K562 (cell line): ENCODE data around the gene PSMB10. TPM values are rescaled to one million over a fixed set of nuclear protein-coding genes. Genes with fewer than 3 reads are reported as not detected.

Experiments used
- ATAC-seq: fragments of 200-7000 bp; cut with Tn5 transposase; 3 replicates; pipeline ENCODE4 v1.9.1; 2020; ENCODE audit warnings: moderate library complexity
- BruUV-seq: library from RNA; stranded (reverse); fragments of 400-500 nt; replicated peaks from 2 replicates; lab custom pipeline; 2021; lab: Mats Ljungman, UMichigan
- CTCF ChIA-PET: fragments of 300-600 bp; formaldehyde crosslinking; extraction: SDS; loops from one replicate; lab custom pipeline; 2021; ENCODE audit warnings: low intra/inter-chr PET ratio; lab: Yijun Ruan, JAX
- POLR2A ChIA-PET: fragments of 300-600, 350-650 bp; sonication (Branson Sonifier 250); formaldehyde crosslinking; extraction: SDS; loops from one replicate; lab custom pipeline; 2021; ENCODE audit warnings: antibody characterized with exemption, inconsistent platforms; lab: Yijun Ruan, JAX
- DNase-seq, 4 experiments: peaks; one replicate each; pipeline versions ENCODE4 v3.0.0 to v3.0.0-alpha.2; 2011 to 2018; ENCODE audit warnings: low spot score in 3 of 4, mixed read lengths in 3 of 4; ENCODE audit errors: extremely low read depth in 1 of 4
- FAIRE-seq: peaks from 2 replicates; lab custom pipeline; 2011; peaks lifted over from hg19 to GRCh38; lab: Jason Lieb, UNC
- H2AFZ ChIP-seq: 2 replicates; pipeline ENCODE4 v1.6.0; 2011; ENCODE audit warnings: low read depth, low read length, control low read depth, inconsistent platforms
- H3K27ac ChIP-seq: fragments of 200-600 bp; 3 replicates; pipeline ENCODE4 v1.8.0; 2011; ENCODE audit warnings: low read depth, mild to moderate bottlenecking, control low read depth, inconsistent platforms, low read length, moderate library complexity, mixed read lengths; ENCODE audit errors: extremely low read depth
- H3K27me3 ChIP-seq, 2 experiments: fragments of 300-600 bp in 1 of 2; 2 replicates in 1 of 2; 3 replicates in 1 of 2; pipeline versions ENCODE4 v1.6.0 to v1.8.0; 2011; ENCODE audit warnings: inconsistent platforms in 2 of 2, low read length in 2 of 2, mild to moderate bottlenecking in 1 of 2, mixed read lengths in 1 of 2, moderate library complexity in 1 of 2; ENCODE audit not compliant: control insufficient read depth in 2 of 2, insufficient read depth in 2 of 2
- H3K36me3 ChIP-seq: fragments of 300-600 bp; 3 replicates; pipeline ENCODE4 v1.8.0; 2011; ENCODE audit warnings: mild to moderate bottlenecking, low read length, inconsistent platforms; ENCODE audit not compliant: control insufficient read depth, insufficient read depth
- H3K4me1 ChIP-seq, 2 experiments: fragments of 200-600 bp in 1 of 2; replicated peaks in 1 of 2; 2 replicates in 1 of 2; 3 replicates in 1 of 2; pipeline versions ENCODE4 v1.5.1 to v1.8.0; 2011; ENCODE audit warnings: inconsistent platforms in 2 of 2, low read length in 2 of 2, mild to moderate bottlenecking in 1 of 2, mixed read lengths in 1 of 2, moderate library complexity in 1 of 2; ENCODE audit not compliant: control insufficient read depth in 2 of 2, insufficient read depth in 2 of 2
- H3K4me2 ChIP-seq: 2 replicates; pipeline ENCODE4 v1.6.1; 2011; ENCODE audit warnings: low read length, control low read depth, inconsistent platforms, mixed read lengths; ENCODE audit not compliant: insufficient read depth
- H3K4me3 ChIP-seq: fragments of 200-600 bp; sonication (generic), shearing (Covaris generic); 2 replicates; pipeline ENCODE4 v1.5.1; 2016; ENCODE audit warnings: control low read depth, inconsistent platforms
- H3K79me2 ChIP-seq: fragments of 200-600 bp; 3 replicates; pipeline ENCODE4 v1.8.0; 2011; ENCODE audit warnings: low read length, inconsistent platforms; ENCODE audit not compliant: control insufficient read depth, insufficient read depth
- H3K9ac ChIP-seq, 2 experiments: 2 replicates each; pipeline versions ENCODE4 v1.6.0 to v1.6.1; 2011; ENCODE audit warnings: low read depth in 2 of 2, low read length in 2 of 2, control low read depth in 1 of 2, inconsistent platforms in 1 of 2, mild to moderate bottlenecking in 1 of 2, mixed read lengths in 1 of 2; ENCODE audit not compliant: insufficient read depth in 1 of 2
- H3K9me1 ChIP-seq: one replicate; pipeline ENCODE4 v1.6.0; 2011; ENCODE audit warnings: inconsistent platforms, mild to moderate bottlenecking, low read length, moderate library complexity; ENCODE audit not compliant: control insufficient read depth, insufficient read depth
- H3K9me3 ChIP-seq: replicated peaks from 2 replicates; pipeline ENCODE4 v1.5.1; 2011; ENCODE audit warnings: low read depth, low read length, inconsistent platforms; ENCODE audit not compliant: control insufficient read depth, insufficient read depth
- H4K20me1 ChIP-seq: replicated peaks from 2 replicates; pipeline ENCODE4 v1.6.1; 2011; ENCODE audit warnings: low read length, inconsistent platforms, mixed read lengths; ENCODE audit not compliant: control insufficient read depth, insufficient read depth
- ETV5 ChIP-seq: sonication (generic); formaldehyde crosslinking; IDR thresholded peaks from 2 replicates; pipeline ENCODE4 v1.4.0; 2020; ENCODE audit warnings: low read depth, mild to moderate bottlenecking, missing genetic modification reagents
- FOXA3 ChIP-seq, 2 experiments: fragments of 450-650 bp in 1 of 2; sonication (generic) in 1 of 2; formaldehyde crosslinking; IDR thresholded peaks in 1 of 2; conservative IDR thresholded peaks in 1 of 2; 2 replicates each; pipeline versions ENCODE4 v1.4.0 to v1.8.0; 2020 to 2022; ENCODE audit warnings: mild to moderate bottlenecking in 2 of 2, missing genetic modification reagents in 1 of 2
- GTF2A2 ChIP-seq: IDR thresholded peaks from 2 replicates; pipeline ENCODE4 v1.6.1; 2016; ENCODE audit warnings: mild to moderate bottlenecking, missing genetic modification characterization, missing compliant biosample characterization
- HDGF ChIP-seq: fragments of 450-650 bp; IDR thresholded peaks from 2 replicates; pipeline ENCODE4 v1.6.1; 2016
- HMG20A ChIP-seq: fragments of 450-650 bp; formaldehyde crosslinking; conservative IDR thresholded peaks from 2 replicates; pipeline ENCODE4 v1.4.0; 2020; ENCODE audit warnings: mild to moderate bottlenecking, mixed read lengths
- HOMEZ ChIP-seq: fragments of 250-450 bp; sonication (Bioruptor Pico); IDR thresholded peaks from 2 replicates; pipeline ENCODE4 v1.4.0; 2020; ENCODE audit warnings: mild to moderate bottlenecking, moderate library complexity
- JUND ChIP-seq, 2 experiments: IDR thresholded peaks; 2 replicates in 1 of 2; 3 replicates in 1 of 2; pipeline ENCODE4 v1.6.1; 2011; ENCODE audit warnings: borderline replicate concordance in 2 of 2, low read depth in 2 of 2, low read length in 2 of 2, improper control_type of control experiment in 1 of 2, missing biosample characterization in 1 of 2, missing genetic modification characterization in 1 of 2, missing genetic modification reagents in 1 of 2
- MIER1 ChIP-seq: fragments of 450-650 bp; IDR thresholded peaks from 2 replicates; pipeline ENCODE4 v1.6.1; 2016; ENCODE audit warnings: antibody characterized with exemption, mild to moderate bottlenecking, low read depth
- NR2C1 ChIP-seq, 2 experiments: fragments of 450-650 bp; IDR thresholded peaks; 2 replicates each; pipeline ENCODE4 v1.6.1; 2017; ENCODE audit warnings: mild to moderate bottlenecking in 2 of 2, antibody characterized with exemption in 1 of 2, inconsistent platforms in 1 of 2, missing compliant biosample characterization in 1 of 2, missing genetic modification characterization in 1 of 2
- POLR2H ChIP-seq: IDR thresholded peaks from 2 replicates; pipeline ENCODE4 v1.6.1; 2016; ENCODE audit warnings: missing genetic modification characterization, low read depth, mild to moderate bottlenecking, control low read depth, missing compliant biosample characterization, moderate library complexity
- ZNF512 ChIP-seq: IDR thresholded peaks from 2 replicates; pipeline ENCODE4 v1.6.1; 2016; ENCODE audit warnings: missing genetic modification characterization, missing compliant biosample characterization
- ZNF561 ChIP-seq: fragments of 450-650 bp; formaldehyde crosslinking; conservative IDR thresholded peaks from 2 replicates; pipeline ENCODE4 v1.4.0; 2020; ENCODE audit warnings: mild to moderate bottlenecking, moderate library complexity
- WGBS: fragments of 100-300 bp; shearing (Covaris generic); methylation state at CpG from one replicate; pipeline ENCODE4 v1.1.6; 2016; ENCODE audit warnings: low coverage, mixed read lengths; ENCODE audit not compliant: insufficient coverage; ENCODE audit errors: missing lambda C conversion rate; 5-methylcytosine and 5-hydroxymethylcytosine counted together
- in situ Hi-C: fragments of 300-500 bp; cut with MboI; formaldehyde crosslinking; loops from 4 replicates; pipeline ENCODE4 v1.15.0; 2018; ENCODE audit warnings: inconsistent platforms, mixed read lengths
- intact Hi-C: fragments of 100-400 bp; cut with micrococcal nuclease; formaldehyde crosslinking; loops from 2 replicates; pipeline ENCODE4 v1.14.2; 2022
- polyA plus RNA-seq, 8 experiments: library from polyadenylated mRNA; depleted of rRNA in 4 of 8; stranded (reverse) in 5 of 8; unstranded in 3 of 8; fragments of >200 nt; fragmentation: Nextera tagmentation in 2 of 8; fragmentation: Illumina TruSeq in 1 of 8; extraction: Ambion mirVana in 2 of 8; extraction: Trizol in 1 of 8; gene quantifications; 2 replicates each; pipeline versions ENCODE4 v1.2.1 to v1.2.3, GENCODE V29; 2011 to 2014; ENCODE audit warnings: inconsistent platforms in 1 of 8, missing spikeins in 1 of 8
- total RNA-seq, 7 experiments: library from RNA; depleted of rRNA in 6 of 7; stranded (reverse); fragments of >200 nt in 6 of 7; fragmentation: Illumina TruSeq in 2 of 7; extraction: Trizol in 2 of 7; gene quantifications; 2 replicates each; pipeline versions ENCODE4 v1.2.1 to v1.2.3, GENCODE V29; 2011 to 2021; ENCODE audit warnings: low replicate concordance in 1 of 7
- TF ChIP-seq, protein P1 (sequence below): fragments of 200-400 bp; formaldehyde crosslinking; IDR thresholded peaks from 2 replicates; pipeline ENCODE4 v1.6.1; 2017; ENCODE audit warnings: mild to moderate bottlenecking, low read depth, low read length, moderate library complexity

Gene PSMB10
- total and polyA plus RNA-seq, 9 of the 15 experiments (the other 6 are each of a cell fraction or from before 2014, with no cell fraction given) = 11.7 to 105 (median 51.0) TPM

- BruUV-seq = no TSS peak
- Histone ChIP-seq H3K4me1 (peaks cover 20 to 68% of the 10 kb centered on the region in 2 experiments), H3K9ac (peak overlapping the region; percentile 90 to 98), H3K27ac (peak overlapping the region; percentile 89), H3K79me2 (peaks cover 42% of the 10 kb centered on the region), H3K36me3 (peaks cover 27% of the 10 kb centered on the region; the same call in 2 of the 3 replicates), H2AFZ (peak overlapping the region; percentile 95), H3K9me1 (no peaks in the 10 kb centered on the region), H3K27me3 (no peaks in the 10 kb centered on the region), H3K9me3 (no peaks in the 10 kb centered on the region), H4K20me1 (no peaks in the 10 kb centered on the region; the same call in 1 of the 2 replicates), H3K4me3 (peak overlapping the region; percentile 85), H3K4me2 (peak overlapping the region; percentile 99)
- in situ Hi-C loops (no loop called here), intact Hi-C loops (loop anchor here (5.0 to 10.0 kb wide), 2 partner anchors 107 to 411 kb away; partner anchors contain the start of gene RIPOR1)
- DNase-seq (peak; percentile 98 to 99 (median 98)), FAIRE-seq (peak; percentile 95), ATAC-seq (peak; percentile 94)
- ChIA-PET CTCF (no interaction called here), POLR2A (interaction anchor here (0.6 to 1.7 kb wide), 29 partner anchors 8 to 364 kb away, joined by 3 to 8 read pairs (median 3); partner anchors contain the start of gene LCAT)
- under 1% methylated on average over 48 of the region's 55 CpGs for WGBS
- TF ChIP-seq JUND (IDR thresholded peaks at IDR 0.05; ENCODE audit: borderline replicate concordance, low read depth, low read length) = peak; percentile 24; the same call in 1 of the 2 replicates
- TF ChIP-seq JUND (tag; IDR thresholded peaks at IDR 0.05; ENCODE audit: borderline replicate concordance, low read depth, low read length) = no peak
- no peak for TF ChIP-seq ZNF512 (tag)
- TF ChIP-seq, protein P1, sequence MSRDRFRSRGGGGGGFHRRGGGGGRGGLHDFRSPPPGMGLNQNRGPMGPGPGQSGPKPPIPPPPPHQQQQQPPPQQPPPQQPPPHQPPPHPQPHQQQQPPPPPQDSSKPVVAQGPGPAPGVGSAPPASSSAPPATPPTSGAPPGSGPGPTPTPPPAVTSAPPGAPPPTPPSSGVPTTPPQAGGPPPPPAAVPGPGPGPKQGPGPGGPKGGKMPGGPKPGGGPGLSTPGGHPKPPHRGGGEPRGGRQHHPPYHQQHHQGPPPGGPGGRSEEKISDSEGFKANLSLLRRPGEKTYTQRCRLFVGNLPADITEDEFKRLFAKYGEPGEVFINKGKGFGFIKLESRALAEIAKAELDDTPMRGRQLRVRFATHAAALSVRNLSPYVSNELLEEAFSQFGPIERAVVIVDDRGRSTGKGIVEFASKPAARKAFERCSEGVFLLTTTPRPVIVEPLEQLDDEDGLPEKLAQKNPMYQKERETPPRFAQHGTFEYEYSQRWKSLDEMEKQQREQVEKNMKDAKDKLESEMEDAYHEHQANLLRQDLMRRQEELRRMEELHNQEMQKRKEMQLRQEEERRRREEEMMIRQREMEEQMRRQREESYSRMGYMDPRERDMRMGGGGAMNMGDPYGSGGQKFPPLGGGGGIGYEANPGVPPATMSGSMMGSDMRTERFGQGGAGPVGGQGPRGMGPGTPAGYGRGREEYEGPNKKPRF = no peak
- TF ChIP-seq POLR2H (tag) = peak; percentile 28; the same call in 1 of the 2 replicates
- peak; percentile 85 for TF ChIP-seq NR2C1 (IDR thresholded peaks at IDR 0.05)
- peak; percentile 93 for TF ChIP-seq NR2C1 (tag; IDR thresholded peaks at IDR 0.05)
- 0 out of 4 replicates have a peak, but pooled peaks of 1 of the 2 experiments have one; percentile 35 for TF ChIP-seq FOXA3 (CRISPR knock-in tag; conservative IDR thresholded peaks at IDR 0.05 in 1 of 2, IDR thresholded peaks at IDR 0.05 in 1 of 2)
- TF ChIP-seq ZNF561 (CRISPR knock-in tag) = no peak
- TF ChIP-seq ETV5 = peak; percentile 73; the same call in 1 of the 2 replicates
- TF ChIP-seq MIER1 = no peak
- TF ChIP-seq HMG20A = no peak
- no peak for TF ChIP-seq HOMEZ
- no peak for TF ChIP-seq GTF2A2 (tag)
- TF ChIP-seq HDGF = 0 out of 2 replicates have a peak, but pooled peaks have one; percentile 35
Measured at GRCh38 chr16:67935402-67936123, 1.1 kb downstream of the PSMB10 start.
